ENCODE data around the gene CETN3.
"Not testable (repeated sequence)": the region's sequence is repeated elsewhere in the genome, so short reads cannot be mapped to it uniquely, and the experiment has no call there.

Gene CETN3

DNA sequence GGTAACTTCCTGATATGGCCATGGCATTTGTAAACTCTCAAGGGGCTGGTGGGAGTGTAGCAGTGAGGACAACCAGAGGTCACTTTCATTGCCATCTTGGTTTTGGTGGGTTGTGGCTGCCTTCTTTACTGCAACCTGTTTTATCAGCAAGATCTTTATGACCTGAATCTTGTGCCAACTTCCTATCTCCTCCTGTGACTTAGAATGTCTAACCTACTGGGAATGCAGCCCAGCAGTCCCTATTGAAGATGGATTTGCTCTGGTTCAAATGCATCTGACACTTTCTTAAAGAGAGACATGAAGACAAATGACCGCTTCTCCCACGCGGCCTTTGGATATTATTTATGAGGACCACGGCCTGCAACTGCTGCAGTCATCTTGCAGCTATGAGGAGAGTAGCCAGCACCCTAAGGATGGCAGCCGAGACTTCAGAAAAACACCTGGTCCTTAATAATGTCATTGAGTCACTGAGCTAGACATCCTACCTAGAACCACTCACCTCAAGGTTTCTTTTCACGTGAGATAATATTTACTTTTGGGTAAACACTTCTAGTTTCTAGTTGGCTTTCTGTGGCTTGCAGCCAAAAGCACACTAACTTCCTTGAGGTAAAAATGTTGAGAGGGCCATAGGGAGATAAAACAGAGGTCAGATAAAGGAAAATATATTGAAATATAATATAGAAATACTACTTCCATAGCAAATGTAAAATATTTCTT is 28.2 kb downstream of the CETN3 start:
- no peak for DNase-seq (ENCODE audit: low read depth)

DNA sequence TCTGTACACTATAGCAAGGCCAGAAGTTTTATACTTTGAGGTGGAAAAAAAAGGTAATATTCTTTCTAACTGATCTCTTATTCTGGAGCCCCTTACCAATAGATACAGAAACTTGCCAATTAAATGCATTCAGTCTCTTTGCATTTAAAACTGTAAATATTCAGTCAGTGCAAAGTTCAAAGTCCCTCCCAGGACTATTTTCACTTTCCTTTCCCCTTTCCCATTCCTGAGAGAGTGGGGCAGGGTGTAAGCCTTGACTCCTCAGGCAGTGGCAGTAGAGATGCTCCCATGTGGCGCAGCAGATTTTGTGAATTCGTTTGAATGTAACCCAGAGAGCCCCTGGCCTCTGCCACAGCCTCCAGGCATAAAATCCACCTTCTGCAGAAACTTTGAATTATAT is 29.9 kb downstream of the CETN3 start:
- DNase-seq (ENCODE audit: low read depth), result no peak

DNA sequence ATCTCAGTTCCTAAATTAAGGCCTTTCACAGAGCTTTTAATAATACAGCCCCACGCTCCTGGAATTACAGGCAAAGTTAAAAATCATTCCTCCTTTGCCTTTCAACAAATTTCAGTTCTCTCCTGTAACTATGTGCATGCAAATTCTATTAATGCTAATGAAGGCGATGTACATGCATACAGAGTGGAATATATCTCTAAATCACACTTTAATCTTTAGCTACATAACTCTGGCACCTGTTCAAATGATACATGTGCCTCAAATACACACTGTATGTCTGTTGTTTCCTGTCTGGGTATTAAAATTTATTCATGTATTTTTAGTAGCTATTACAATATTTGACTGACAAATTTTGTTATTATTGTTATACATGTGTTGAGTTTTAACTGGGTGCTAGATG is 30.8 kb downstream of the CETN3 start:
- DNase-seq (ENCODE audit: low read depth), result no peak

DNA sequence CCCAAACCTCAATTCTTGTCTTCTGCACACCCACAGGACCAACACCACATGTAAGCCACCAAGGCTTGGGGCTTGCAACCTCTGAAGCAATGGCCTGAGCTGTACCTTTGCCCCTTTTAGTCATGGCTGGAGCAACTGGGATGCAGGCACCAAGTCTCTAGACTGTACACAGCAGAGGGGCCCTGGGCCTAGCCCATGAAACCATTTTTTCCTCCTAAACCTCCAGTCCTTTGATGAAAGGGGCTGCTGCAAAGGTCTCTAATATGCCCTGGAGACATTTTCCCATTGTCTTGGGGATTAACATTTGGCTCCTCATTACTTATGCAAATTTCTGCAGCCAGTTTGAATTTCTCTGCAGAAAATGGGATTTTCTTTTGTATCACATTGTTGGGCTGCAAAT is 38.3 kb downstream of the CETN3 start:
- DNase-seq (ENCODE audit: low read depth), result not testable (repeated sequence)

DNA sequence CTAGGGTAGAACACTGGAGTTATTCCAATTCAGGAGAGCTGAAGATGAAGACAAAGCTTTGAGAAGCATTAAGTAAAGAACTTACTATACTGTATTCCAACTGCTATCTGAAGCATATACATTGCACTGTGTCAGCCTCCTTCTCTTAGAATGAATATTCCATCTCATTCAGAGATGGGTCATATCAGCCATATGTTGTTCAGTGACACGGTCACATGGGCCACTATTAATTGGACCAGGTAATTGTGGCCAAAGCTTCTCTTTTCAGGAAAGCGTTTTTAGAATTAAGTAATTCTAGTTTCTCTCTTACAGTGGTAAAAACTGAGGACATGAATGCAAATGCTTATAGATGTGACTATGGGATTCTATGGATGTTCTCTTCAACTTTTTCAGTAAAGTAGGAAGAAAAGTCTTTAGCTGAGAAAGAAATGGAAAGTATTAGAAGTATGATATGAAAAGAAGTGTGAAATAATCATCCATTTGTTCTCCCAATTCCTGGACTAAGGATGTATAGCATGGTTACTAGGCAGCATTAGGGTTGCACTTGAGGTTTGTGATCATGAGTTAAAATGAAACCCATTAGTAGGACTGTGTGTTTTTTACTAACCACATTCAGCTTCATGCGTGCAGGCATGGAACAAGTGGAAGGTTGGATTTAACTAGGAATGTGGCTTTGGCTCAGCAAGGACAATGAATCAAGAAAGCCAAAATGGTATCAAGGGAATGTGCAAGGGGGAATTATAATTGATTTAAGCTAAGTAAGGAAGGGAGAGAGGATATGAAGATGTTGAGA is 40.9 kb downstream of the CETN3 start:
- DNase-seq (ENCODE audit: low read depth), result no peak

DNA sequence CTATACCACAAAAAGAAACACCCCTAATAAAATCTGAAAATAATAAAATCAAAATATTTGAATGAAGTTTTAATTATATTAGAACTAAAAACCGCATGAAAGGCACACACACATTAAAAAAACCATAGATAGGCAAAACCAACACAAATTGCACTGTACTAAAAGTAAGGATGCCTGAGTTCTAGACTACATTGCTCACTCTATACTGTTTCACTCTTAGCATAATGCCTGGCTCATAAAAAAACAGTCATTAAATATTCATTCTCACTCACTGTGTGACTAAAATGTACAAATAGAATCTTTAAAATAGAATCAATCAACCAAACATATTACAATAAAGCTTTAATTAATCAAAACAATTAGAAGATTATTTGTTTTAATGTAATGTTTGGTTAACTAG is 41.7 kb downstream of the CETN3 start:
- no peak for DNase-seq (ENCODE audit: low read depth)

DNA sequence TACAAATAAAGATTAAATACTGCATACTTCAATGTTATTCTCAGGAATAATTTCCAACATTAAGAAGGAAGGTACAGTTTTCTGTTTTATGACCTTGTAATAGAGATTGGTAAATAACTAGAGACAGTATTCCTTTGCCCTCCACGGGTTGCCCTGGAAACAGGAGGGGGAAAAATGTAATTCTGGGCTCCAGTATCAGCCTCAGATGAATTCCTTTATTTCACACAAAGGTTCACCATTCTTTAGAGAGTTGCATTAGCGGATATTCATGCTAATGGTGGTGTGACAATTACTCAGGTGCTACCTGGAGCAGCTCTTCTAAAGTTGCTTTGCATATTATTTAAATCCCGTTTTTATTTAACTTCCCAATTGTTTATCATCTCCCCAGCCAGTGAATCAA is 42.6 kb downstream of the CETN3 start:
- DNase-seq (ENCODE audit: low read depth), result no peak

DNA sequence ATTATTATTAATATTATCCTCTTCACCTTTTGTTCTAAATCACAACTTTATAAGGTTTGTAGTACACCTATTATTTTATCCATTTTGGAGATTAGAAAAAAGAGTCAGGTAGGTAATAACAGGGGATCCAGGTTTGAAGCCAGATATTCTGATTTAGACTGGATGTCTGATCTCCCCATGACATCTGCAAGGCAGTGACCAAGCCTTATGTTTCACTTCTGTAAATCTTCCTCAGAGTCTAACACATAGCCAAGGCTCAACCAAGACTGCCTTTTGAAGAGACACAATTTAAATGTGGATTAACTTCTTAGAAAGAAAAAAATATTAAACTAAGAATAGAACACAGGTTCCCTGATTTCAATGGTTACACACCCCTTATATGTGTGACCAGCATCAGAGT is 44.2 kb downstream of the CETN3 start:
- no peak for DNase-seq (ENCODE audit: low read depth)

DNA sequence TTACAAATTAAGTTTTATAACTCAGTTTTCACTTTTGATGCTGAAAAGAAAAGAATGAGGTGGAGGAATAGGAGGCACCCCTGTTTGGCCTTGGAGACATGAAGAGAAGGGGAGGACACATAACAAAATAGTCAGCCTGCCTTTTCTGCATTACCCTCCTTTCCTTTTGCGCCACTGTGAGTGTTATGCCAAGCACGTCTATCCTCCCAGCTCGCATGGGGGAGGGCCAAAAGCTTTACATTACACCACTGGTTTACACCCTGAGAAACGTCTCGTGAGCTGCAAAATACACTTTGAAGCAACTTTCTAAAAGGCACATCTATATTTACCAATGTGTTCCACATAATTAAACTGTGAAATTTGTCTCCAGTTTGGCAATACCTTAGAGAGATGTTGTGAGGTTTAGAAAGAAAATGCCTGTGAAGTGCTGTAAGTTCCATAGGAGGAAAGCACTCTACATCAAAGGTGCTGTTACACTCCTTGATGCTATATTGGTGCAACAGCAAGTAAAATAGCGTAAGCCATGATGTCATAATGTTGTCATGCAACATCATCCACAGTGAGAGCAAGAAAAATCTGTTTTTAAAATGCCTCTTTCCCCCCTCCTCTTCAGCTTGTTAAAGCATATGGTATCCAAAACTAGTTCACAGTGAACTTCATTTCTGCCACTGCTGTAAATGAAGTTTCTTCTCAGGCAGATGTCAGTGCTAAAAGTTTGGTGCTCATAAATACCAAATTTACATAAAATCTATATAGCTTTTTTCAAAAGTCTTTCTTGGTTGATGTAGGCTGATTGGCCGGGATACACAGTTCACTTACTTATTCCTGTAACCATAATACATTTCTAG is 50.3 kb downstream of the CETN3 start:
- no peak for DNase-seq (ENCODE audit: low read depth)

DNA sequence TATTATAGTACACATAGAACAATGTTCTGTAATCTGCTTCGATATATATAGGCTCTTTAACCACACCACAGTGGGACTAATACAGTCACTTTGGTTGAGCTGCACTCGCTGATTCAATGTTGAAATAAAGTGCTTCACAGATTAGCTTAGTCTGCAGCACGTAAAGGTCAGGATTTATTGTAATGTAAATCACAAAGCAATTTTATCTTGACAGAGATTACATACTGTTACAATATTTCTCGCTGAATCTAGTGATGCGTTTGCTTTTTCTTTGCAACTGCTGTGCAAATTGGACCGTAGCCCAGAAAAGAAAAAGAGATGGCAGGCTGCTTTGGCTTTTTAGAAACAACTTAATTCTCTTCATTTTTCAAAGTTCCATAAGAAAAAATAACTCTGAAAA is 52.9 kb downstream of the CETN3 start:
- no peak for DNase-seq (ENCODE audit: low read depth)

DNA sequence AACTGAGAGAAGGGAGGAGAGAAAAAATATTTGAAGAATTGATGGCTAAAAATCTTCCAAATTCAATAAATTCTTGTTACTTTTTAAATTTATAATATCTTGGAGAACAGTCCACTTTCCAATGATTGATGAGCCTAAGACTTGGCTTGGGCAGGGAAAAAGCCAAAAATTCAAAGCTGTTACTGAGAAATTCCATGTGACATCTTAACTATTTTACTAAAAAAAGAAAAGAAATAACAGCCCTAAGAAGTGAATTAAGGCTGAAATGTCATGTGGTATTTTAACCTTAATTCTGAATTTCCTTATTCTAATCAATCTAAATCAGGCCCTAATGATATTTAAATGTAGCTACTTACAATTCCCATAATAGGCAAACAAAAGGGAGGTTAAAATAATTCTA is 53.4 kb downstream of the CETN3 start:
- DNase-seq (ENCODE audit: low read depth), result no peak

DNA sequence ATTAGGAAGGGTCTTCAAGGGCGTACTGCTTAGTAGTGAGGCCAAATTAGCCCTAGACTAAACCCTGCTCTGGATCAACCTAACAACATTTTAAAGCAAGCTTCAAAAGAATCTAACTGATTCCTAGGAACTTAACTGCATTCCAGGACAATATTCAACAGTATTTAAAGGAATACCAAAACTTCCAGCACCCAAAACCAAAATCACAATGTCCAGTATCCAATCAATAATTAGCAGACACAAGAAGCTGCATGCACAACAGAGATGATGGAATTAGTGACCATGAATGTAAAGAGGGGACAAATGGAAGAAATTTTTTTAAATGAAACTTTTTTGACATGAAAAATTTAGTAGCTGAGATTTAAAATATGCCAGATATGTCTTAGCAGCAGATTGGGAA is 53.9 kb downstream of the CETN3 start:
- DNase-seq (ENCODE audit: low read depth), result no peak

DNA sequence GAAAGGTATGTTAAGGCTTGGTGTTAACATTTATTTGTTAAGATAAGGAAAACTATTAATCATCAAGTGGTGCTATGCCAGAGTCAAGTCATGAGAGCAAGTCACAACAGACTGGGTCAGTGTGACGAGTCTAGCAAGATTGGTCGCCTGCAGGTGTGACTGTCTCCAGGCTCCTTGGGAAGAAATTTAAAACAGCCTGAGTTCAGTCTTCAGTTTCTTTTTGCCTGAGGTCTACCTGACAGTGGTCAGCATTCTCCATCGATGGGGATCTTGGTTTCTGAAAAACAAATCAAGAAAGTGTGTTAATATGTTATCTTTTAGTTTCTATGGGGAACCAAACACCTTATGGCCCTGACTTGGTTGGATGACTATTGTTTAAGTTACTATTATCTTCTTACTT is 56.3 kb downstream of the CETN3 start:
- no peak for DNase-seq (ENCODE audit: low read depth)

DNA sequence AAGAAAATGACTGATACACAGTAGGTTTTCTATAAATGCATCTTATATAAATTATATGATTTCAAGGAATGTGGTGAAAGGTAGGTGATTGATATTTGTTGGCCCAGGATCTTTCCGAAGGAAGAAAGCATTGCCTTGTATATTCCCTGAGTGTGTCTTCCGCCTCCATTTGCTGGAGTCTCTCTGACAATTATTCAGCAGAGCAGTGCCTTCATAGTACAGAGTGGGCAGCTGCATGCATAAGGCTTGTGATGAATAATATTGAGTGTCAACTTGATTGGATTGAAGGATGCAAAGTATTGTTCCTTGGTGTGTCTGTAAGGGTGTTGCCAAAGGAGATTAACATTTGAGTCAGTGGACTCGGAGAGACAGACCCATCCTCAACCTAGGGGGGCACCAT is 58.5 kb downstream of the CETN3 start:
- DNase-seq (ENCODE audit: low read depth), result no peak

DNA sequence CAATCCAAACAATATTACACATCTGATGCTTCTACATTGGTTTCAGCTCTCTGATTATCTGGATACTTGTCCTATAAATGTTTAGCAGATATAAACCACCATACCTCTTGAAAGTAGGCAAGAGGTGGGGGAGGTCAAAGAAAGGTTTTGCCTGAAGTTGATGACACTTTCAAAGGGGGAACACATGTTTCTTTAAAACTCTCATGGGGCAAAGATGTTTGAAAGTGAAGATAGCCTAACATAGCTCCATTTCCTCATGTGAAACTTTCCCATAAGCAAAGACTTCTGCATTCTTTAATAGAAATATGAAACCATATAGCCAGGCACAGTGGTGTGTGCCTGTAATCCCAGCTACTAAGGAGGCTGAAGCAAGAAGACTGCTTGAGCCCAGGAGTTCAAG is 62.1 kb downstream of the CETN3 start:
- no peak for DNase-seq (ENCODE audit: low read depth)

DNA sequence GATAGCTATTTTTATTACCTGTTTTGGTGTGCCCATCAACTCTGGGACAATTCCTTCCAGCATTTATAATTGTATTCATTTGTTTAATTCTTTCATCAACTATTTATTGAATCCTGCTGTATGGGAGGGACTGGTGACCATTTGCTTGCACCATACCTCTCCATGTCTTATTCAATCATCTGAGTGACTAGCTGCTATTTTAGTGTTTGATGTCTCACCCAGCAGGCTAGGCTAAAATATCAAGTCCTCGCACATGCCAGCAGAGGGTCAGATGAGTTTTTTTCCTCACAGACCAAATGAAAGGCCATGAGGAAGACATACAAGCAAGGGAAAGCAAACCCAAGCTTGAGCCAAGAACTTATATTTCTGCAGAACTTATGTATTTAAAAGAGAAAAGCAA is 63.9 kb downstream of the CETN3 start:
- DNase-seq (ENCODE audit: low read depth), result no peak

DNA sequence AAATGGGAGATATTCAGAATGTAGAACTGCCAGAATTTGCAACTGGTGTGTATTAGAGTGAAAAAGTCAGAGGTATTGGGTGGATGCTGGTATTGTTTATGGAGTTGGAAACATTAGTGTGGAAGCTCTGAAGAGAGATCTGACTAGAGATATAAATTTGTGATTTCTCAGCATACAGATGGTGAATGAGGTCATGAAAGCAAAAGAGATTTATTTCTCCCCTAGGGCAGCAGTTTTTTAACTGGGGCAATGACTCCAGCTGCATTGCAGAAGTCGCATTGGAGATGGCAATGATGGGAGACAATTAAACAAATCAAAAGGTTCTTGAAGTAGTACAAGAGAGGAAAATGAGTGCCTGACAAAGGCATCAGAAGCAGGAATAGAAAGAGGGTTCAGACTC is 64.9 kb downstream of the CETN3 start:
- DNase-seq (ENCODE audit: low read depth), result no peak

DNA sequence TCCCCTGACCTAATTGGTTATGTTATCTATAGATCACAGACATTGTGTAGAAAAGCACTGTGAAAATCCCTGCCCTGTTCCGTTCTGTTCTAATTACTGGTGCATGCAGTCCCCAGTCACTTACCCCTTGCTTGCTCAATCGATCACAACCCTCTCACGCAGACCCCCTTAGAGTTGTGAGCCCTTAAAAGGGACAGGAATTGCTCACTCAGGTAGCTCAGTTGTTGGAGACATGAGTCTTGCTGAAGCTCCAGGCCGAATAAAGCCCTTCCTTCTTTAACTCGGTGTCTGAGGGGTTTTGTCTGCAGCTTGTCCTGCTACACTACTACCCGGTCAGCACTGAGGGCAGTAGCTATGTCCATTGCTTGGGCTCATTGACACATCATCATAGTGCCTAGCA is 65.8 kb downstream of the CETN3 start:
- not testable (repeated sequence) for DNase-seq (ENCODE audit: low read depth)

DNA sequence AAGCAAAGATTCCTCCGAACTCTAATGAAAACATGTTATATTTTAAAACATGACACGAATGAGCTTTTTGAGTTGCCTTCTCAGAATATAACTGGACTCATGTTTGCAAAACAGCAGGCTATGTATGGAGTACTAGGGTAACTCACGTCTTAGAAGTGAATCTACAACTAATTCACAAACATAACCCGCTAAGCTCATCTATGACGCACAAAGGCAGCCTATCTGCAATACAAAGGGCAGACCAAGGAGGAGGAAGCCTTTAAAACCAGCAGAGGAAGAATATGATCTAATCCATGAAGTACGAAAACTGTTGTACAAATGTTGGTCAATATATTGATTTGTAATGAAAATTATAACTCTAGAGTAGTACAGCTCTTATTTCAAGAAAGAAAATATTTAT is 67.0 kb downstream of the CETN3 start:
- no peak for DNase-seq (ENCODE audit: low read depth)
